GM12878 (cell line): ENCODE measurements around the gene KLB. TPM values are rescaled to one million over a fixed set of nuclear protein-coding genes. Genes with fewer than 3 reads are reported as not detected.

ENCODE experiments used
- CEBPB ChIP-seq, 2 experiments: fragments of 150-350 bp in 1 of 2; IDR thresholded peaks; 2 replicates each; pipeline ENCODE4 v1.6.1; 2012 to 2014; ENCODE audit warnings: low read depth in 2 of 2, low read length in 2 of 2, borderline replicate concordance in 1 of 2, inconsistent platforms in 1 of 2
- CHD2 ChIP-seq: IDR thresholded peaks from 2 replicates; pipeline ENCODE4 v1.6.1; 2011; ENCODE audit warnings: low read depth, low read length, improper control_type of control experiment, borderline replicate concordance
- DPF2 ChIP-seq: fragments of 450-650 bp; IDR thresholded peaks from 2 replicates; pipeline ENCODE4 v1.6.1; 2017; ENCODE audit warnings: mild to moderate bottlenecking
- EED ChIP-seq: sonication (generic); IDR thresholded peaks from 2 replicates; pipeline ENCODE4 v1.6.1; 2016; ENCODE audit warnings: antibody characterized with exemption, low read depth
- EP300 ChIP-seq, 2 experiments: fragments of 150-350 bp in 1 of 2; IDR thresholded peaks; 2 replicates each; pipeline ENCODE4 v1.6.1; 2011 to 2012; ENCODE audit warnings: low read depth in 2 of 2, low read length in 2 of 2, borderline replicate concordance in 1 of 2, improper control_type of control experiment in 1 of 2, inconsistent platforms in 1 of 2; ENCODE audit not compliant: control insufficient read depth in 1 of 2
- IKZF1 ChIP-seq: fragments of 450-650 bp; conservative IDR thresholded peaks from 2 replicates; pipeline ENCODE4 v1.6.1; 2017; ENCODE audit warnings: antibody characterized with exemption, mild to moderate bottlenecking
- KAT2A ChIP-seq: conservative IDR thresholded peaks from 2 replicates; pipeline ENCODE4 v1.6.1; 2011; ENCODE audit warnings: low read depth, low read length; ENCODE audit not compliant: control insufficient read depth
- KLF5 ChIP-seq: fragments of 450-650 bp; IDR thresholded peaks from 2 replicates; pipeline ENCODE4 v1.6.1; 2014; ENCODE audit warnings: mild to moderate bottlenecking; ENCODE audit not compliant: partially characterized antibody
- LARP7 ChIP-seq: fragments of 450-650 bp; IDR thresholded peaks from 2 replicates; pipeline ENCODE4 v1.6.1; 2017; ENCODE audit warnings: mild to moderate bottlenecking
- NR2F1 ChIP-seq: fragments of 450-650 bp; conservative IDR thresholded peaks from 2 replicates; pipeline ENCODE4 v1.6.1; 2017; ENCODE audit warnings: mild to moderate bottlenecking
- RBBP5 ChIP-seq: fragments of 200-600 bp; sonication (generic); conservative IDR thresholded peaks from 2 replicates; pipeline ENCODE4 v1.6.1; 2016
- SMAD1 ChIP-seq: fragments of 450-650 bp; IDR thresholded peaks from 2 replicates; pipeline ENCODE4 v1.6.1; 2018; ENCODE audit warnings: mild to moderate bottlenecking, low read depth; ENCODE audit not compliant: partially characterized antibody
- SMAD5 ChIP-seq: IDR thresholded peaks from 2 replicates; pipeline ENCODE4 v1.6.1; 2016; ENCODE audit warnings: antibody characterized with exemption, low read depth
- SMARCA5 ChIP-seq: fragments of 450-650 bp; IDR thresholded peaks from 2 replicates; pipeline ENCODE4 v1.6.1; 2017; ENCODE audit warnings: mild to moderate bottlenecking
- TAF1 ChIP-seq: IDR thresholded peaks from 2 replicates; pipeline ENCODE4 v1.6.1; 2011; ENCODE audit warnings: mild to moderate bottlenecking, low read depth, low read length, borderline replicate concordance
- TCF3 ChIP-seq: IDR thresholded peaks from 2 replicates; pipeline ENCODE4 v1.6.1; 2012; ENCODE audit warnings: low read depth, mild to moderate bottlenecking, low read length, borderline replicate concordance; ENCODE audit not compliant: insufficient read depth
- YY1 ChIP-seq: IDR thresholded peaks from 2 replicates; pipeline ENCODE4 v1.6.1; 2011; ENCODE audit warnings: low read depth, mild to moderate bottlenecking, low read length
- polyA plus RNA-seq, 11 experiments: library from polyadenylated mRNA; depleted of rRNA in 4 of 11; unstranded in 6 of 11; stranded (reverse) in 5 of 11; fragments of >200 nt; fragmentation: Nextera tagmentation in 4 of 11; fragmentation: Illumina TruSeq in 1 of 11; extraction: Ambion mirVana in 4 of 11; extraction: Trizol in 1 of 11; gene quantifications; 1 replicate in 1 of 11; 2 replicates in 10 of 11; pipeline versions ENCODE4 v1.2.1 to v1.2.3, GENCODE V29; 2011 to 2016; ENCODE audit warnings: inconsistent platforms in 2 of 11, missing spikeins in 2 of 11, low read depth in 1 of 11
- total RNA-seq, 4 experiments: library from RNA; depleted of rRNA in 3 of 4; stranded (reverse); fragments of >200 nt in 3 of 4; fragmentation: Illumina TruSeq in 1 of 4; extraction: Trizol in 1 of 4; gene quantifications; 2 replicates each; pipeline versions ENCODE4 v1.2.1 to v1.2.3, GENCODE V29; 2013 to 2021
- TF ChIP-seq, protein P1 (sequence below): fragments of 450-650 bp; formaldehyde crosslinking; IDR thresholded peaks from 2 replicates; pipeline ENCODE4 v1.4.0; 2020; ENCODE audit warnings: mild to moderate bottlenecking, moderate library complexity
- TF ChIP-seq, protein P2 (sequence below): IDR thresholded peaks from 2 replicates; pipeline ENCODE4 v1.6.1; 2012; ENCODE audit warnings: low read depth, low read length, improper control_type of control experiment
- TF ChIP-seq, protein P3 (sequence below): fragments of 450-650 bp; IDR thresholded peaks from 2 replicates; pipeline ENCODE4 v1.6.1; 2016; ENCODE audit warnings: mild to moderate bottlenecking, moderate library complexity, borderline replicate concordance

Gene KLB
- total and polyA plus RNA-seq, 10 of the 15 experiments (the other 5 are each of a cell fraction or from before 2014, with no cell fraction given): under 0.01 to 0.13 (median 0.04) TPM; not detected in 1

DNA sequence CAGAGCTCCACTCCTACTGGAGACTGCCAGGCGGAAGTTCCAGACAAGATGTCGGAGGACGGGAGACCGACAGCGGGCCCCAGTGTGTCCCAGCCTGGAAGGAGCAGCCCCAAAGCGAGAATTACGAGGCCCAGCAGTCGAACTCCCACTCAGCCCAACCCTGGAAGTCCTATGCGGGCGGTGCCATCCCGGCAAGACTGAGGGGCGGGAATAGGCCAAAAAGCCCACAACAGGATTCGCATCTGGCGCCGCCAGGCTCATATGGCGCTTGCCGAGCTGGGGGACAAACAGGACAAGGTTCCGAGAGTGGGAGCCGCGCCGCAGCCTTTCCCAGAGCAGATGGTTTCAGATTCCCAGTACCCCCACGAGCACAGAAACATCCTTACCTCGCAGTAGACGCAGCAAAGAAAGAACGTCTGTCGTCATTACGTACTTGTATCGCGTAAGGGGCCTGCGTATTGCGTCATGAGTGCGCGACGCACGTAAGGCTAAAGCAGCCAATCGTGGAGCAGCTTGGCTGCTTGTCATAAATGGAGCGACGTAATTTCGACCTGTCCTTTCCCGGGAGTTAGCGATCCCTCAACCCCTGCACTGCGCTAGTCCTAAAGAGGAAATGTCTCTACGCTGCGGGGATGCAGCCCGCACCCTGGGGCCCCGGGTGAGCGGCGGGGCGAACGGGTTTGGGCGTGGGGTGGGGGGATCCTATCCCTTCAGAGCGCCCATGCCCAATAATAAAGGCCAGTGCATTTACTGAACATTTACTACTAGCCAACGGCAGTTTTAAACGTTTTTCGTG is 52.0 kb downstream of the KLB start, which contains the start of the genes LIAS and RPL9 (continued):
- TF ChIP-seq, protein P1, sequence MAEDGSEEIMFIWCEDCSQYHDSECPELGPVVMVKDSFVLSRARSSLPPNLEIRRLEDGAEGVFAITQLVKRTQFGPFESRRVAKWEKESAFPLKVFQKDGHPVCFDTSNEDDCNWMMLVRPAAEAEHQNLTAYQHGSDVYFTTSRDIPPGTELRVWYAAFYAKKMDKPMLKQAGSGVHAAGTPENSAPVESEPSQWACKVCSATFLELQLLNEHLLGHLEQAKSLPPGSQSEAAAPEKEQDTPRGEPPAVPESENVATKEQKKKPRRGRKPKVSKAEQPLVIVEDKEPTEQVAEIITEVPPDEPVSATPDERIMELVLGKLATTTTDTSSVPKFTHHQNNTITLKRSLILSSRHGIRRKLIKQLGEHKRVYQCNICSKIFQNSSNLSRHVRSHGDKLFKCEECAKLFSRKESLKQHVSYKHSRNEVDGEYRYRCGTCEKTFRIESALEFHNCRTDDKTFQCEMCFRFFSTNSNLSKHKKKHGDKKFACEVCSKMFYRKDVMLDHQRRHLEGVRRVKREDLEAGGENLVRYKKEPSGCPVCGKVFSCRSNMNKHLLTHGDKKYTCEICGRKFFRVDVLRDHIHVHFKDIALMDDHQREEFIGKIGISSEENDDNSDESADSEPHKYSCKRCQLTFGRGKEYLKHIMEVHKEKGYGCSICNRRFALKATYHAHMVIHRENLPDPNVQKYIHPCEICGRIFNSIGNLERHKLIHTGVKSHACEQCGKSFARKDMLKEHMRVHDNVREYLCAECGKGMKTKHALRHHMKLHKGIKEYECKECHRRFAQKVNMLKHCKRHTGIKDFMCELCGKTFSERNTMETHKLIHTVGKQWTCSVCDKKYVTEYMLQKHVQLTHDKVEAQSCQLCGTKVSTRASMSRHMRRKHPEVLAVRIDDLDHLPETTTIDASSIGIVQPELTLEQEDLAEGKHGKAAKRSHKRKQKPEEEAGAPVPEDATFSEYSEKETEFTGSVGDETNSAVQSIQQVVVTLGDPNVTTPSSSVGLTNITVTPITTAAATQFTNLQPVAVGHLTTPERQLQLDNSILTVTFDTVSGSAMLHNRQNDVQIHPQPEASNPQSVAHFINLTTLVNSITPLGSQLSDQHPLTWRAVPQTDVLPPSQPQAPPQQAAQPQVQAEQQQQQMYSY (CRISPR knock-in tag): no peak
- no peak for TF ChIP-seq DPF2
- peak; percentile 77 for TF ChIP-seq IKZF1
- peak; percentile 97 for TF ChIP-seq RBBP5
- 0 out of 2 replicates have a peak, but pooled peaks have one; percentile 37 for TF ChIP-seq TCF3
- TF ChIP-seq SMAD1: peak; percentile 82
- peak; percentile 74; the same call in 1 of the 2 replicates for TF ChIP-seq YY1
- TF ChIP-seq SMARCA5: no peak
- 0 out of 4 replicates have a peak, but pooled peaks of 1 of the 2 experiments have one; percentile 22 for TF ChIP-seq EP300 (IDR thresholded peaks at IDR 0.05; ENCODE audit: borderline replicate concordance in 1 of 2, control insufficient read depth in 1 of 2, low read depth in 2 of 2, low read length in 2 of 2)
- peak; percentile 98 for TF ChIP-seq SMAD5
- peak; percentile 74; the same call in 1 of the 2 replicates for TF ChIP-seq CHD2
- no peak; the same call in none of the 2 replicates for TF ChIP-seq EED
- TF ChIP-seq, protein P2, sequence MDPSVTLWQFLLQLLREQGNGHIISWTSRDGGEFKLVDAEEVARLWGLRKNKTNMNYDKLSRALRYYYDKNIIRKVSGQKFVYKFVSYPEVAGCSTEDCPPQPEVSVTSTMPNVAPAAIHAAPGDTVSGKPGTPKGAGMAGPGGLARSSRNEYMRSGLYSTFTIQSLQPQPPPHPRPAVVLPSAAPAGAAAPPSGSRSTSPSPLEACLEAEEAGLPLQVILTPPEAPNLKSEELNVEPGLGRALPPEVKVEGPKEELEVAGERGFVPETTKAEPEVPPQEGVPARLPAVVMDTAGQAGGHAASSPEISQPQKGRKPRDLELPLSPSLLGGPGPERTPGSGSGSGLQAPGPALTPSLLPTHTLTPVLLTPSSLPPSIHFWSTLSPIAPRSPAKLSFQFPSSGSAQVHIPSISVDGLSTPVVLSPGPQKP: no peak; the same call in 1 of the 2 replicates
- TF ChIP-seq, protein P3, sequence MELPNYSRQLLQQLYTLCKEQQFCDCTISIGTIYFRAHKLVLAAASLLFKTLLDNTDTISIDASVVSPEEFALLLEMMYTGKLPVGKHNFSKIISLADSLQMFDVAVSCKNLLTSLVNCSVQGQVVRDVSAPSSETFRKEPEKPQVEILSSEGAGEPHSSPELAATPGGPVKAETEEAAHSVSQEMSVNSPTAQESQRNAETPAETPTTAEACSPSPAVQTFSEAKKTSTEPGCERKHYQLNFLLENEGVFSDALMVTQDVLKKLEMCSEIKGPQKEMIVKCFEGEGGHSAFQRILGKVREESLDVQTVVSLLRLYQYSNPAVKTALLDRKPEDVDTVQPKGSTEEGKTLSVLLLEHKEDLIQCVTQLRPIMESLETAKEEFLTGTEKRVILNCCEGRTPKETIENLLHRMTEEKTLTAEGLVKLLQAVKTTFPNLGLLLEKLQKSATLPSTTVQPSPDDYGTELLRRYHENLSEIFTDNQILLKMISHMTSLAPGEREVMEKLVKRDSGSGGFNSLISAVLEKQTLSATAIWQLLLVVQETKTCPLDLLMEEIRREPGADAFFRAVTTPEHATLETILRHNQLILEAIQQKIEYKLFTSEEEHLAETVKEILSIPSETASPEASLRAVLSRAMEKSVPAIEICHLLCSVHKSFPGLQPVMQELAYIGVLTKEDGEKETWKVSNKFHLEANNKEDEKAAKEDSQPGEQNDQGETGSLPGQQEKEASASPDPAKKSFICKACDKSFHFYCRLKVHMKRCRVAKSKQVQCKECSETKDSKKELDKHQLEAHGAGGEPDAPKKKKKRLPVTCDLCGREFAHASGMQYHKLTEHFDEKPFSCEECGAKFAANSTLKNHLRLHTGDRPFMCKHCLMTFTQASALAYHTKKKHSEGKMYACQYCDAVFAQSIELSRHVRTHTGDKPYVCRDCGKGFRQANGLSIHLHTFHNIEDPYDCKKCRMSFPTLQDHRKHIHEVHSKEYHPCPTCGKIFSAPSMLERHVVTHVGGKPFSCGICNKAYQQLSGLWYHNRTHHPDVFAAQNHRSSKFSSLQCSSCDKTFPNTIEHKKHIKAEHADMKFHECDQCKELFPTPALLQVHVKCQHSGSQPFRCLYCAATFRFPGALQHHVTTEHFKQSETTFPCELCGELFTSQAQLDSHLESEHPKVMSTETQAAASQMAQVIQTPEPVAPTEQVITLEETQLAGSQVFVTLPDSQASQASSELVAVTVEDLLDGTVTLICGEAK: no peak
- TF ChIP-seq CEBPB (IDR thresholded peaks at IDR 0.05; ENCODE audit: borderline replicate concordance in 1 of 2, low read depth in 2 of 2, low read length in 2 of 2): peak in 1 of 2 experiments; percentile 67; a peak in 1 of 4 replicates
- peak; percentile 67; the same call in 1 of the 2 replicates for TF ChIP-seq KAT2A
- TF ChIP-seq TAF1: peak; percentile 99
- TF ChIP-seq LARP7: peak; percentile 75; the same call in 1 of the 2 replicates
- TF ChIP-seq NR2F1: peak; percentile 8; the same call in 1 of the 2 replicates
- TF ChIP-seq KLF5: peak; percentile 57
